Measurements from ENCODE around the gene DPP6. TPM values are rescaled to one million over a fixed set of nuclear protein-coding genes. Genes with fewer than 3 reads are reported as not detected.

The DPP6 gene
- total RNA-seq, 1 donor from 2014 or later, result not detected

- DNase-seq (ENCODE audit: low read depth), result no peak
Observed at GRCh38 chr7:154905146-154905545, 852.9 kb downstream of the DPP6 start.

- no peak for DNase-seq (ENCODE audit: low read depth)
Observed at GRCh38 chr7:154905615-154906014, 853.4 kb downstream of the DPP6 start.

- DNase-seq (ENCODE audit: low read depth), result no peak
Observed at GRCh38 chr7:154906201-154906600, 854.0 kb downstream of the DPP6 start.

- no peak for DNase-seq (ENCODE audit: low read depth)
Observed at GRCh38 chr7:154906736-154907355, 854.6 kb downstream of the DPP6 start.

GRCh38 chr7:154907651-154908620 lies 855.7 kb downstream of the DPP6 start:
- DNase-seq (ENCODE audit: low read depth), result no peak

- DNase-seq (ENCODE audit: low read depth), result no peak
Observed at GRCh38 chr7:154909241-154910105, 857.3 kb downstream of the DPP6 start.

GRCh38 chr7:154910125-154910524 lies 857.9 kb downstream of the DPP6 start:
- DNase-seq (ENCODE audit: low read depth), result no peak

- DNase-seq (ENCODE audit: low read depth), result no peak
Observed at GRCh38 chr7:154910977-154911376, 858.8 kb downstream of the DPP6 start.

- no peak for DNase-seq (ENCODE audit: low read depth)
Observed at GRCh38 chr7:154911411-154911810, 859.2 kb downstream of the DPP6 start.

GRCh38 chr7:154911862-154912455 lies 859.8 kb downstream of the DPP6 start:
- DNase-seq (ENCODE audit: low read depth), result no peak

- DNase-seq (ENCODE audit: low read depth), result no peak
Observed at GRCh38 chr7:154912871-154913637, 860.9 kb downstream of the DPP6 start.

GRCh38 chr7:154913638-154914307 lies 861.6 kb downstream of the DPP6 start:
- DNase-seq (ENCODE audit: low read depth), result peak; percentile 83

GRCh38 chr7:154914308-154914995 lies 862.3 kb downstream of the DPP6 start:
- DNase-seq (ENCODE audit: low read depth), result no peak

- DNase-seq (ENCODE audit: low read depth), result peak; percentile 21
Observed at GRCh38 chr7:154914996-154915380, 862.8 kb downstream of the DPP6 start.

GRCh38 chr7:154915600-154915999 lies 863.4 kb downstream of the DPP6 start:
- DNase-seq (ENCODE audit: low read depth), result no peak

- DNase-seq (ENCODE audit: low read depth), result no peak
Observed at GRCh38 chr7:154916381-154916780, 864.2 kb downstream of the DPP6 start.

- no peak for DNase-seq (ENCODE audit: low read depth)
Observed at GRCh38 chr7:154916856-154917807, 864.9 kb downstream of the DPP6 start.

- DNase-seq (ENCODE audit: low read depth), result no peak
Observed at GRCh38 chr7:154917808-154918160, 865.6 kb downstream of the DPP6 start.
